T-cell (primary cell): ENCODE data around the gene BCL2A1. TPM values are rescaled to one million over a fixed set of nuclear protein-coding genes. Genes with fewer than 3 reads are reported as not detected.
A peak's percentile ranks its signal among the peaks of the same experiment; 100 is the strongest.
"Not testable (repeated sequence)": the region's sequence is repeated elsewhere in the genome, so short reads cannot be mapped to it uniquely, and the experiment has no call there.

Experiments used
- ATAC-seq, 4 experiments: fragments of 200-7000 bp in 3 of 4; fragments of 150-1000 bp in 1 of 4; cut with Tn5 transposase; replicated peaks in 1 of 4; 1 replicate in 3 of 4; 2 replicates in 1 of 4; pipeline ENCODE4 v1.10.0; 2021; ENCODE audit warnings: moderate library complexity in 3 of 4, mild to moderate bottlenecking in 2 of 4, moderate number of reproducible peaks in 1 of 4
- CTCF ChIA-PET, 2 donors: fragments of 300-600 bp; sonication (Branson Sonifier 250); formaldehyde crosslinking; loops; one replicate each; lab custom pipeline; 2022; ENCODE audit warnings: antibody characterized with exemption in 2 of 2; lab: Charles Lee
- POLR2A ChIA-PET, 2 donors: fragments of 300-600 bp; sonication (Branson Sonifier 250); formaldehyde crosslinking; loops; one replicate each; lab custom pipeline; 2022; ENCODE audit warnings: antibody characterized with exemption in 2 of 2; lab: Charles Lee
- DNase-seq, 35 experiments: peaks; one replicate each; pipeline versions ENCODE4 v3.0.0 to v3.0.0-alpha.2; 2013 to 2023
- H3K27ac ChIP-seq: one replicate; pipeline ENCODE4 v1.5.1; 2013; ENCODE audit warnings: low read length
- H3K27me3 ChIP-seq, 2 experiments: replicated peaks in 1 of 2; 1 replicate in 1 of 2; 2 replicates in 1 of 2; pipeline versions ENCODE4 v1.6.1 to v1.7.0; 2013; ENCODE audit warnings: low read length in 1 of 2, mixed read lengths in 1 of 2; ENCODE audit not compliant: control insufficient read depth in 2 of 2, insufficient read depth in 2 of 2; ENCODE audit errors: extremely low read depth in 1 of 2
- H3K36me3 ChIP-seq, 2 donors: 1 replicate in 1 of 2; 2 replicates in 1 of 2; pipeline versions ENCODE4 v1.6.1 to v1.7.0; 2013; ENCODE audit warnings: low read length in 1 of 2; ENCODE audit not compliant: control insufficient read depth in 2 of 2, insufficient read depth in 1 of 2; ENCODE audit errors: extremely low read depth in 1 of 2
- H3K4me1 ChIP-seq, 2 experiments: 1 replicate in 1 of 2; 2 replicates in 1 of 2; pipeline versions ENCODE4 v1.6.1 to v1.7.0; 2013; ENCODE audit warnings: low read length in 2 of 2, mixed read lengths in 1 of 2; ENCODE audit not compliant: insufficient read depth in 2 of 2, control insufficient read depth in 1 of 2; ENCODE audit errors: extremely low read depth in 1 of 2
- H3K4me3 ChIP-seq, 2 donors: 1 replicate in 1 of 2; 2 replicates in 1 of 2; pipeline versions ENCODE4 v1.5.1 to v1.7.0; 2013; ENCODE audit warnings: mild to moderate bottlenecking in 2 of 2, low read length in 1 of 2, moderate library complexity in 1 of 2; ENCODE audit not compliant: control insufficient read depth in 1 of 2; ENCODE audit errors: extremely low read depth in 1 of 2
- H3K9me3 ChIP-seq: 2 replicates; pipeline ENCODE4 v1.7.0; 2013
- H3K27ac Mint-ChIP-seq, 2 donors: one replicate each; pipeline ENCODE4 v1.8.0; 2020 to 2021; ENCODE audit warnings: mild to moderate bottlenecking in 2 of 2, mixed read lengths in 2 of 2
- H3K27me3 Mint-ChIP-seq, 2 donors: one replicate each; pipeline ENCODE4 v1.8.0; 2021 to 2022; ENCODE audit warnings: mixed read lengths in 2 of 2
- H3K36me3 Mint-ChIP-seq: one replicate; pipeline ENCODE4 v1.8.0; 2021; ENCODE audit warnings: mixed read lengths
- H3K4me1 Mint-ChIP-seq, 3 donors: one replicate each; pipeline ENCODE4 v1.8.0; 2020 to 2022; ENCODE audit warnings: mixed read lengths in 3 of 3, mild to moderate bottlenecking in 1 of 3
- H3K4me3 Mint-ChIP-seq, 3 donors: one replicate each; pipeline ENCODE4 v1.8.0; 2020 to 2022; ENCODE audit warnings: mild to moderate bottlenecking in 3 of 3, mixed read lengths in 3 of 3, moderate library complexity in 3 of 3
- H3K9me3 Mint-ChIP-seq, 3 donors: one replicate each; pipeline ENCODE4 v1.8.0; 2020 to 2022; ENCODE audit warnings: mixed read lengths in 3 of 3
- WGBS: methylation state at CpG from one replicate; pipeline ENCODE4 v1.1.5; 2013; ENCODE audit warnings: missing lambda C conversion rate; ENCODE audit not compliant: insufficient coverage; 5-methylcytosine and 5-hydroxymethylcytosine counted together
- total RNA-seq, 35 experiments: library from RNA in 6 of 35; stranded (reverse) in 6 of 35; fragments of 120-200 nt in 1 of 35; gene quantifications; one replicate each; pipeline versions ENCODE4 v1.2.1 to v1.2.4 and lab custom pipeline; 2013 to 2026

The BCL2A1 gene
- total RNA-seq, 5 donors from 2014 or later (not counting 1 experiment from before 2014, with no cell fraction given): 10.6 to 26.2 (median 13.6) TPM

DNA sequence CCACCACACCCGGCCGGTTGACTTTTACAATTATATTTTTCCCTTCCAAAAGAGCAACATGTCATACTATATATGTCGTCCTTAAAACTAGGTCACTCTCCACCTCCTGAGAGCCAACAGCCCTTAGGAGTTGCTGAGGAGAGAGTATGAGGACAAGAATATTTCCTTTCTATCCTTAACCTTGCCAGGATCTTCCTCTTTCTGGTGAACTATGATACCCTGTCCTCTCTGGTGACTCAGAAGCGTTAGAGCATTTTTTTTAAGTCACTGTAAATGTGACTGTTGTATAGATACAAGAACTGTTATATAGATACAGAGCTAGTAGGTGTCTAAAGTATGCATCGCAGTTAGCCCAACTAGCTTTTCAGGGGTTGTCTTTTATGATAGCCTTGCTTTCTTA is 40.5 kb downstream of the BCL2A1 start:
- 80% methylated on average over 1 of the region's 5 CpGs for WGBS
- Histone ChIP-seq H3K4me1 (no peaks in the 10 kb centered on the region), H3K4me3 (no peak overlapping the region), H3K36me3 (no peaks in the 10 kb centered on the region), H3K27me3 (no peaks in the 10 kb centered on the region), H3K27ac (no peak overlapping the region), H3K9me3 (no peaks in the 10 kb centered on the region)
- no peak for DNase-seq
- Mint-ChIP-seq H3K4me3 (no peak overlapping the region), H3K9me3 (no peaks in the 10 kb centered on the region), H3K4me1 (peaks cover 3 to 14% (median 5%) of the 10 kb centered on the region in 3 donors), H3K27me3 (peaks cover 0 to 11% of the 10 kb centered on the region in 2 donors), H3K36me3 (no peaks in the 10 kb centered on the region), H3K27ac (no peak overlapping the region)
- ChIA-PET CTCF (interaction anchor here in 1 of 2 donors (1.1 kb wide), 1 partner anchor 35 kb away, joined by 5 read pairs; no protein-coding TSS in a partner anchor), POLR2A (no interaction called here)
- no peak for ATAC-seq

- ATAC-seq (no peak), DNase-seq (no peak)
- H3K4me1 ChIP-seq: peaks cover 1 to 4% of the 10 kb centered on the region in 2 experiments
- H3K36me3 Mint-ChIP-seq: no peaks in the 10 kb centered on the region
- no peak overlapping the region for H3K4me3 Mint-ChIP-seq
- H3K27me3 ChIP-seq: no peaks in the 10 kb centered on the region
- no peak overlapping the region for H3K27ac Mint-ChIP-seq
- no peaks in the 10 kb centered on the region for H3K9me3 ChIP-seq
- CTCF ChIA-PET: no interaction called here
- WGBS: 82% methylated on average over 1 of the region's 2 CpGs
- no peaks in the 10 kb centered on the region for H3K36me3 ChIP-seq
- no peak overlapping the region for H3K4me3 ChIP-seq
- peaks cover 0 to 11% of the 10 kb centered on the region in 2 donors for H3K27me3 Mint-ChIP-seq
- H3K4me1 Mint-ChIP-seq: peaks cover 6 to 14% (median 7%) of the 10 kb centered on the region in 3 donors
- POLR2A ChIA-PET: no interaction called here
- no peak overlapping the region for H3K27ac ChIP-seq
- no peaks in the 10 kb centered on the region for H3K9me3 Mint-ChIP-seq
Measured at GRCh38 chr15:79929412-79929811, 41.6 kb downstream of the BCL2A1 start.

GRCh38 chr15:79926116-79926515 is 44.9 kb downstream of the BCL2A1 start:
- H3K27me3 ChIP-seq, H3K9me3 ChIP-seq, H3K27ac Mint-ChIP-seq, ATAC-seq, H3K9me3 Mint-ChIP-seq, H3K4me3 ChIP-seq, H3K4me3 Mint-ChIP-seq, H3K27ac ChIP-seq, CTCF ChIA-PET, H3K36me3 ChIP-seq, DNase-seq, POLR2A ChIA-PET, H3K27me3 Mint-ChIP-seq: not testable (repeated sequence)
- H3K36me3 Mint-ChIP-seq: peaks cover 15% of the 10 kb centered on the region
- H3K4me1 ChIP-seq: peaks cover 4 to 24% of the 10 kb centered on the region in 2 experiments
- peaks cover 16 to 25% (median 22%) of the 10 kb centered on the region in 3 donors for H3K4me1 Mint-ChIP-seq
- WGBS: 97% methylated on average over 25 of the region's 36 CpGs

GRCh38 chr15:79924379-79924778 is 46.6 kb downstream of the BCL2A1 start:
- H3K4me1 ChIP-seq: peaks cover 4 to 24% of the 10 kb centered on the region in 2 experiments
- H3K9me3 ChIP-seq: no peaks in the 10 kb centered on the region
- peak overlapping the region; percentile 47 to 98 (median 92) for H3K4me3 Mint-ChIP-seq
- peak overlapping the region; percentile 68 to 69 for H3K27ac Mint-ChIP-seq
- H3K4me1 Mint-ChIP-seq: peaks cover 16 to 25% (median 22%) of the 10 kb centered on the region in 3 donors
- H3K36me3 Mint-ChIP-seq: peaks cover 21% of the 10 kb centered on the region
- ChIA-PET CTCF (no interaction called here), POLR2A (no interaction called here)
- 92% methylated on average over 17 of the region's 24 CpGs for WGBS
- peaks cover 4 to 6% (median 5%) of the 10 kb centered on the region in 3 donors for H3K9me3 Mint-ChIP-seq
- H3K27ac ChIP-seq: peak overlapping the region; percentile 91
- no peaks in the 10 kb centered on the region for H3K27me3 Mint-ChIP-seq
- H3K27me3 ChIP-seq: no peaks in the 10 kb centered on the region
- peaks cover 0 to 18% of the 10 kb centered on the region in 2 donors for H3K36me3 ChIP-seq
- ATAC-seq: no peak
- H3K4me3 ChIP-seq: peak overlapping the region; percentile 86 to 96
- peak in 1 of 35 experiments; percentile 14 for DNase-seq

DNA sequence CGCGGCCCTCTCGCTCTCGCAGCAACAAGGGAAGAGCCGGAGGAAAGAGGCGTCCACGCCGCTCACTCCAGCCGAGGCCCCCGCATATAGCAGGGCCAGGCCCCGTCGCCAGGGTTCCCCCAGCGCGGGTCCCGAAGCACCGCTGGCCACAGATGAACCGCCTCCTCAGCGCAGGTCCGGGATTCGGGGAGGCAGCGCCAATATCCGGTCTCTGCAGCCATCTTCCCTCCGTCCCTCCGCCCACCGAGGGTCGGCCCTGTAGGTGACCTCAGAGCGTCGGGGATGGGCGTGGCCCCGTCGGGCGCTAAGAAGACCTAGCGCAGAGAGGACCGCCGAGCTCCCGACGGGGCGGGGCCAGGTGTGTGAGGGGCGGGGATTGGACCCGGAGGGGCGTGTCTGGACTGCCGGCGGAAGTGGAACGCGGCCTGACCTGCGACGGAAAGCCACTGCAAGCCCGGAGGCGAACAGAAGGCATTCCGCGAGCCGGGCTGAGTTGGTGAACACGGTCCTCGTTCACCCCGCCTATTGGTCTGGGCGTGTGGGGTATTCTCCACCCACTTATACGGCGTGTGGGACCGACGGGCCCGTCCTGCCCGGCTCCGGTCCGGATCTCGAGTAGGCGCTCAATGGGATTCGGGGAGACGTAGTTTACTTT is 47.4 kb downstream of the BCL2A1 start:
- Mint-ChIP-seq H3K9me3 (peaks cover 7 to 10% (median 9%) of the 10 kb centered on the region in 3 donors), H3K27ac (peak overlapping the region; percentile 96 to 97), H3K36me3 (peaks cover 27% of the 10 kb centered on the region), H3K4me1 (peaks cover 16 to 27% (median 22%) of the 10 kb centered on the region in 3 donors), H3K27me3 (no peaks in the 10 kb centered on the region), H3K4me3 (peak overlapping the region; percentile 91 to 98 (median 92))
- H3K4me1 ChIP-seq: peaks cover 4 to 24% of the 10 kb centered on the region in 2 experiments
- peak overlapping the region; percentile 86 to 96 for H3K4me3 ChIP-seq
- peak; percentile 92 to 100 (median 97) for DNase-seq
- H3K27ac ChIP-seq: peak overlapping the region; percentile 97
- peak; percentile 92 to 96 (median 94) for ATAC-seq
- H3K36me3 ChIP-seq: peaks cover 0 to 21% of the 10 kb centered on the region in 2 donors
- ChIA-PET POLR2A (interaction anchor here (0.5 to 2.6 kb wide), 10 partner anchors 8 to 1372 kb away, joined by 3 to 19 read pairs (median 4); partner anchors contain the start of genes BCL2A1 (in 1 of the 2) and MTHFS (in 1 of the 2)), CTCF (interaction anchor here in 1 of 2 donors (0.6 to 2.2 kb wide), 10 partner anchors 26 to 543 kb away, joined by 3 to 11 read pairs (median 4); partner anchors contain the start of gene BCL2A1)
- H3K27me3 ChIP-seq: no peaks in the 10 kb centered on the region
- no peaks in the 10 kb centered on the region for H3K9me3 ChIP-seq
- 0% methylated on average over 45 of the region's 68 CpGs for WGBS

GRCh38 chr15:79923079-79923514 is 47.9 kb downstream of the BCL2A1 start:
- ATAC-seq: peak; percentile 44 to 50 (median 48)
- Histone ChIP-seq H3K27me3 (no peaks in the 10 kb centered on the region), H3K4me3 (peak overlapping the region; percentile 80 to 96), H3K9me3 (no peaks in the 10 kb centered on the region), H3K36me3 (peaks cover 4 to 21% of the 10 kb centered on the region in 2 donors), H3K27ac (peak overlapping the region; percentile 97), H3K4me1 (peaks cover 4 to 24% of the 10 kb centered on the region in 2 experiments)
- H3K9me3 Mint-ChIP-seq: peaks cover 7 to 10% (median 9%) of the 10 kb centered on the region in 3 donors
- ChIA-PET POLR2A (interaction anchor here (0.5 to 2.6 kb wide), 14 partner anchors 8 to 1888 kb away, joined by 3 to 19 read pairs (median 4); partner anchors contain the start of genes BCL2A1 (in 1 of the 2) and MTHFS (in 1 of the 2)), CTCF (interaction anchor here (0.7 to 2.2 kb wide), 10 partner anchors 25 to 135 kb away, joined by 3 to 11 read pairs (median 4); partner anchors contain the start of gene BCL2A1 (in 1 of the 2))
- under 1% methylated on average over 40 of the region's 51 CpGs for WGBS
- H3K27ac Mint-ChIP-seq: peak overlapping the region; percentile 96 to 97
- H3K36me3 Mint-ChIP-seq: peaks cover 29% of the 10 kb centered on the region
- no peaks in the 10 kb centered on the region for H3K27me3 Mint-ChIP-seq
- peaks cover 16 to 27% (median 22%) of the 10 kb centered on the region in 3 donors for H3K4me1 Mint-ChIP-seq
- peak overlapping the region; percentile 91 to 98 (median 92) for H3K4me3 Mint-ChIP-seq
- peak in 34 of 35 experiments; percentile 38 to 83 (median 63) for DNase-seq
